Motor neuron (in vitro differentiated cells): ENCODE measurements around the gene TRO. TPM values are rescaled to one million over a fixed set of nuclear protein-coding genes. Genes with fewer than 3 reads are reported as not detected.

Experiments used
- ATAC-seq, 8 experiments: fragments of 200-7000 bp; cut with Tn5 transposase; replicated peaks in 6 of 8; 2 replicates each; pipeline ENCODE4 v1.8.0; 2021; ENCODE audit warnings: mild to moderate bottlenecking in 8 of 8, moderate library complexity in 8 of 8
- H3K27ac ChIP-seq, 2 donors: fragments of 250-450 bp; sonication (Bioruptor Pico); 2 replicates each; pipeline ENCODE4 v1.9.0; 2021; ENCODE audit warnings: antibody characterized with exemption in 2 of 2, mild to moderate bottlenecking in 2 of 2, moderate library complexity in 1 of 2
- H3K4me1 ChIP-seq, 2 donors: fragments of 250-450 bp; sonication (Bioruptor Pico); replicated peaks in 1 of 2; 2 replicates each; pipeline ENCODE4 v1.6.1; 2021; ENCODE audit warnings: antibody characterized with exemption in 2 of 2, mild to moderate bottlenecking in 2 of 2, moderate library complexity in 1 of 2
- H3K4me3 ChIP-seq, 5 donors: fragments of 250-450 bp; sonication (Bioruptor Pico); 2 replicates each; pipeline ENCODE4 v1.9.0; 2021; ENCODE audit warnings: antibody characterized with exemption in 5 of 5, mild to moderate bottlenecking in 5 of 5, moderate library complexity in 4 of 5
- WGBS, 10 experiments: fragments of 450-650 bp; shearing (Covaris generic); methylation state at CpG; one replicate each; pipeline ENCODE4 v1.0.0; 2022; 5-methylcytosine and 5-hydroxymethylcytosine counted together
- in situ Hi-C, 9 experiments: fragments of 400-800 bp; cut with MboI; loops; one replicate each; pipeline ENCODE4 v1.15.0; 2021; ENCODE audit warnings: low sequenced_read_pairs in 9 of 9, low pct_unique_long_range_greater_than_20kb in 2 of 9; ENCODE audit not compliant: unreplicated experiment in 9 of 9
- total RNA-seq, 8 experiments: library from RNA; unstranded; fragments of 300-600 nt; gene quantifications; 2 replicates each; pipeline versions ENCODE4 v1.2.3 to v1.2.4, GENCODE V29; 2022

TRO gene
- 100 to 1,000 TPM in 2 of 8 experiments, 10 to 100 TPM in 5, 1 to 10 TPM in 1; 3.7 to 152 (median 82.8) TPM for total RNA-seq

- in situ Hi-C loops: no loop called here
- ATAC-seq: peak; percentile 17 to 76 (median 58)
- H3K27ac ChIP-seq: peak within 1 kb of the TSS; percentile 78 to 82
Observed at GRCh38 chrX:54920610-54921426, at the start of gene TRO. TSS of gene TRO (plus strand) at chrX:54920824. CDS start at chrX:54922247, 1,423 bp downstream.

GRCh38 chrX:54885740-54886139 is 34.9 kb upstream of the TRO start:
- in situ Hi-C loops: no loop called here
- WGBS, 10 experiments: 33 to 53% (median 42%) methylated on average over 1 to 3 of the region's 3 CpGs; no CpG with 5 or more reads in 7 of the 10 experiments
- Histone ChIP-seq H3K4me3 (no peak overlapping the region), H3K27ac (no peak overlapping the region), H3K4me1 (no peaks in the 10 kb centered on the region)
- no peak for ATAC-seq

More at GRCh38 chrX:54920610-54921426, at the start of gene TRO:
- Histone ChIP-seq H3K4me1 (peaks cover 0 to 6% of the 10 kb centered on the region in 2 donors), H3K4me3 (peak within 1 kb of the TSS; percentile 54 to 79 (median 63))
- 0 to 18% (median 6%) methylated on average over 1 to 14 of the region's 29 CpGs; no CpG with 5 or more reads in 5 of the 10 experiments for WGBS, 10 experiments

GRCh38 chrX:54891573-54891972 is 29.1 kb upstream of the TRO start:
- ATAC-seq: peak in 4 of 8 experiments; percentile 28 to 74 (median 66)
- no peak overlapping the region for H3K27ac ChIP-seq
- no peak overlapping the region for H3K4me3 ChIP-seq
- no peaks in the 10 kb centered on the region for H3K4me1 ChIP-seq
- WGBS, 10 experiments: 0 to 50% (median 25%) methylated on average over 1 to 3 of the region's 3 CpGs; no CpG with 5 or more reads in 5 of the 10 experiments
- in situ Hi-C loops: no loop called here

GRCh38 chrX:54894159-54894558 is 26.5 kb upstream of the TRO start:
- no peak for ATAC-seq
- in situ Hi-C loops: no loop called here
- Histone ChIP-seq H3K27ac (no peak overlapping the region), H3K4me1 (no peaks in the 10 kb centered on the region), H3K4me3 (no peak overlapping the region)
- WGBS, 10 experiments: 40% methylated on average over 1 of the region's 1 CpG; no CpG with 5 or more reads in 9 of the 10 experiments

GRCh38 chrX:54909941-54910340 is 10.7 kb upstream of the TRO start:
- in situ Hi-C loops: no loop called here
- H3K4me1 ChIP-seq: no peaks in the 10 kb centered on the region

GRCh38 chrX:54921427-54922021 is 900 bp downstream of the TRO start:
- peak overlapping the region; percentile 54 to 79 (median 63) for H3K4me3 ChIP-seq
- WGBS, 10 experiments: no CpG with 5 or more reads among the region's 29 CpGs

More at GRCh38 chrX:54909941-54910340, 10.7 kb upstream of the TRO start:
- Histone ChIP-seq H3K27ac (no peak overlapping the region), H3K4me3 (no peak overlapping the region)
- ATAC-seq: no peak

GRCh38 chrX:54922547-54922946 is 1.9 kb downstream of the TRO start:
- ATAC-seq: no peak
- Histone ChIP-seq H3K4me1 (peaks cover 0 to 6% of the 10 kb centered on the region in 2 donors), H3K27ac (no peak overlapping the region), H3K4me3 (peak overlapping the region in 1 of 5 donors; percentile 79)
- in situ Hi-C loops: no loop called here
- WGBS, 10 experiments: 40% methylated on average over 1 of the region's 3 CpGs; no CpG with 5 or more reads in 9 of the 10 experiments

More at GRCh38 chrX:54921427-54922021, 900 bp downstream of the TRO start:
- Histone ChIP-seq H3K4me1 (peaks cover 0 to 6% of the 10 kb centered on the region in 2 donors), H3K27ac (peak overlapping the region; percentile 78 to 82)
- peak; percentile 34 to 91 (median 86) for ATAC-seq
- in situ Hi-C loops: no loop called here

GRCh38 chrX:54923376-54923775 is 2.8 kb downstream of the TRO start:
- WGBS, 10 experiments: 80% methylated on average over 1 of the region's 7 CpGs; no CpG with 5 or more reads in 9 of the 10 experiments
- H3K4me3 ChIP-seq: no peak overlapping the region
- peaks cover 0 to 6% of the 10 kb centered on the region in 2 donors for H3K4me1 ChIP-seq
- ATAC-seq: no peak
- in situ Hi-C loops: no loop called here
- H3K27ac ChIP-seq: no peak overlapping the region

- no peak for ATAC-seq
- in situ Hi-C loops: no loop called here
Observed at GRCh38 chrX:54926978-54927377, 6.4 kb downstream of the TRO start.

GRCh38 chrX:54928876-54929275 is 8.3 kb downstream of the TRO start:
- H3K4me1 ChIP-seq: no peaks in the 10 kb centered on the region
- no peak overlapping the region for H3K27ac ChIP-seq
- no peak overlapping the region for H3K4me3 ChIP-seq
- in situ Hi-C loops: no loop called here
- whole genome bisulfite sequencing, 10 experiments: 50% methylated on average over 3 of the region's 3 CpGs; no CpG with 5 or more reads in 9 of the 10 experiments
- ATAC-seq: no peak

More at GRCh38 chrX:54926978-54927377, 6.4 kb downstream of the TRO start:
- H3K4me1 ChIP-seq: peaks cover 0 to 6% of the 10 kb centered on the region in 2 donors
- no peak overlapping the region for H3K4me3 ChIP-seq
- no peak overlapping the region for H3K27ac ChIP-seq
- 14 to 83% methylated on average over 1 of the region's 2 CpGs; no CpG with 5 or more reads in 8 of the 10 experiments for WGBS, 10 experiments

GRCh38 chrX:54930291-54931049 is 9.8 kb downstream of the TRO start:
- 45 to 100% (median 53%) methylated on average over 1 to 10 of the region's 17 CpGs; no CpG with 5 or more reads in 7 of the 10 experiments for WGBS, 10 experiments
- no peak for ATAC-seq
- H3K27ac ChIP-seq: no peak overlapping the region
- in situ Hi-C loops: no loop called here
- H3K4me1 ChIP-seq: no peaks in the 10 kb centered on the region
- no peak overlapping the region for H3K4me3 ChIP-seq

GRCh38 chrX:54931107-54931506 is 10.5 kb downstream of the TRO start:
- Histone ChIP-seq H3K4me1 (no peaks in the 10 kb centered on the region), H3K4me3 (no peak overlapping the region), H3K27ac (no peak overlapping the region)
- WGBS, 10 experiments: 29 to 100% (median 67%) methylated on average over 1 to 2 of the region's 2 CpGs; no CpG with 5 or more reads in 5 of the 10 experiments
- in situ Hi-C loops: no loop called here
- no peak for ATAC-seq
